Neural cell (in vitro differentiated cells): ENCODE data around the gene TANGO6.

Experiments used
- EP300 ChIP-seq: fragments of 450-650 bp; conservative IDR thresholded peaks from 2 replicates; pipeline ENCODE4 v1.6.1; 2014; ENCODE audit warnings: antibody characterized with exemption, mild to moderate bottlenecking, moderate library complexity; ENCODE audit not compliant: poor library complexity, severe bottlenecking
- EZH2 ChIP-seq: fragments of 200-600, 300-800 bp; shearing (Covaris generic), sonication (generic); IDR thresholded peaks from 2 replicates; pipeline ENCODE4 v1.6.1; 2014; ENCODE audit warnings: antibody characterized with exemption, low read length, borderline replicate concordance, mild to moderate bottlenecking; ENCODE audit not compliant: insufficient read depth, poor library complexity, severe bottlenecking
- MXI1 ChIP-seq: fragments of 450-650 bp; conservative IDR thresholded peaks from 2 replicates; pipeline ENCODE4 v1.6.1; 2014; ENCODE audit warnings: antibody characterized with exemption, mild to moderate bottlenecking; ENCODE audit not compliant: poor library complexity, severe bottlenecking
- TAF1 ChIP-seq: IDR thresholded peaks from 2 replicates; pipeline ENCODE4 v1.6.1; 2012; ENCODE audit warnings: low read depth
- TF ChIP-seq, protein P1 (sequence below): fragments of 450-650 bp; IDR thresholded peaks from 2 replicates; pipeline ENCODE4 v1.5.1; 2014; ENCODE audit warnings: antibody characterized with exemption, mild to moderate bottlenecking, moderate library complexity; ENCODE audit not compliant: poor library complexity, severe bottlenecking
- TF ChIP-seq, protein P2 (sequence below): IDR thresholded peaks from 2 replicates; pipeline ENCODE4 v1.6.1; 2012; ENCODE audit warnings: borderline replicate concordance

DNA sequence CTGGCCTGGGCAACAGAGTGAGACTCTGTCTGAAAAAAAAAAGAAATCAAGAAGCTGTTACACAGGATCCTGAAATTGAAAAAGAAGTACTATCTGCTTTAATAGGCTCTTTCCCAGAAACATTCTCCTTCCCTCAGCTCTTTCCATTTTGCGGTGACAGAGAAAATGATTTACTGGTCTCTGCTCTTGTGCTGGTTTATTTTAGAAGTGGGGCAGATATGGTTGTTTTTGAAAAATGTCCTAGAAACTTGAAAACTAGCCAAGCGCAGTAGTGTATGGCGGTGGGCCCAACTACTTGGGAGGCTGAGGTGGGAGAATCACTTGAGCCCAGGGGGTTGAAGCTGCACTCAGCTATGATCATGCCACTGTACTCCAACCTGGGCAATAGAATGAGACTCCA, 28.8 kb upstream of the TANGO6 start:
- TF ChIP-seq MXI1: no peak
- TF ChIP-seq, protein P1, sequence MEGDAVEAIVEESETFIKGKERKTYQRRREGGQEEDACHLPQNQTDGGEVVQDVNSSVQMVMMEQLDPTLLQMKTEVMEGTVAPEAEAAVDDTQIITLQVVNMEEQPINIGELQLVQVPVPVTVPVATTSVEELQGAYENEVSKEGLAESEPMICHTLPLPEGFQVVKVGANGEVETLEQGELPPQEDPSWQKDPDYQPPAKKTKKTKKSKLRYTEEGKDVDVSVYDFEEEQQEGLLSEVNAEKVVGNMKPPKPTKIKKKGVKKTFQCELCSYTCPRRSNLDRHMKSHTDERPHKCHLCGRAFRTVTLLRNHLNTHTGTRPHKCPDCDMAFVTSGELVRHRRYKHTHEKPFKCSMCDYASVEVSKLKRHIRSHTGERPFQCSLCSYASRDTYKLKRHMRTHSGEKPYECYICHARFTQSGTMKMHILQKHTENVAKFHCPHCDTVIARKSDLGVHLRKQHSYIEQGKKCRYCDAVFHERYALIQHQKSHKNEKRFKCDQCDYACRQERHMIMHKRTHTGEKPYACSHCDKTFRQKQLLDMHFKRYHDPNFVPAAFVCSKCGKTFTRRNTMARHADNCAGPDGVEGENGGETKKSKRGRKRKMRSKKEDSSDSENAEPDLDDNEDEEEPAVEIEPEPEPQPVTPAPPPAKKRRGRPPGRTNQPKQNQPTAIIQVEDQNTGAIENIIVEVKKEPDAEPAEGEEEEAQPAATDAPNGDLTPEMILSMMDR: no peak
- TF ChIP-seq EZH2: no peak
- no peak for TF ChIP-seq TAF1
- TF ChIP-seq, protein P2, sequence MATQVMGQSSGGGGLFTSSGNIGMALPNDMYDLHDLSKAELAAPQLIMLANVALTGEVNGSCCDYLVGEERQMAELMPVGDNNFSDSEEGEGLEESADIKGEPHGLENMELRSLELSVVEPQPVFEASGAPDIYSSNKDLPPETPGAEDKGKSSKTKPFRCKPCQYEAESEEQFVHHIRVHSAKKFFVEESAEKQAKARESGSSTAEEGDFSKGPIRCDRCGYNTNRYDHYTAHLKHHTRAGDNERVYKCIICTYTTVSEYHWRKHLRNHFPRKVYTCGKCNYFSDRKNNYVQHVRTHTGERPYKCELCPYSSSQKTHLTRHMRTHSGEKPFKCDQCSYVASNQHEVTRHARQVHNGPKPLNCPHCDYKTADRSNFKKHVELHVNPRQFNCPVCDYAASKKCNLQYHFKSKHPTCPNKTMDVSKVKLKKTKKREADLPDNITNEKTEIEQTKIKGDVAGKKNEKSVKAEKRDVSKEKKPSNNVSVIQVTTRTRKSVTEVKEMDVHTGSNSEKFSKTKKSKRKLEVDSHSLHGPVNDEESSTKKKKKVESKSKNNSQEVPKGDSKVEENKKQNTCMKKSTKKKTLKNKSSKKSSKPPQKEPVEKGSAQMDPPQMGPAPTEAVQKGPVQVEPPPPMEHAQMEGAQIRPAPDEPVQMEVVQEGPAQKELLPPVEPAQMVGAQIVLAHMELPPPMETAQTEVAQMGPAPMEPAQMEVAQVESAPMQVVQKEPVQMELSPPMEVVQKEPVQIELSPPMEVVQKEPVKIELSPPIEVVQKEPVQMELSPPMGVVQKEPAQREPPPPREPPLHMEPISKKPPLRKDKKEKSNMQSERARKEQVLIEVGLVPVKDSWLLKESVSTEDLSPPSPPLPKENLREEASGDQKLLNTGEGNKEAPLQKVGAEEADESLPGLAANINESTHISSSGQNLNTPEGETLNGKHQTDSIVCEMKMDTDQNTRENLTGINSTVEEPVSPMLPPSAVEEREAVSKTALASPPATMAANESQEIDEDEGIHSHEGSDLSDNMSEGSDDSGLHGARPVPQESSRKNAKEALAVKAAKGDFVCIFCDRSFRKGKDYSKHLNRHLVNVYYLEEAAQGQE: no peak
- TF ChIP-seq EP300: no peak
